Mammary epithelial cell (primary cell): ENCODE measurements around the gene SIRPA.

Experiments used
- CTCF ChIP-seq, 2 donors: IDR thresholded peaks in 1 of 2; conservative IDR thresholded peaks in 1 of 2; 2 replicates each; pipeline ENCODE4 v1.5.1; 2011 to 2012; ENCODE audit warnings: inconsistent platforms in 2 of 2, low read length in 2 of 2, mild to moderate bottlenecking in 2 of 2, control low read depth in 1 of 2, low read depth in 1 of 2; ENCODE audit not compliant: insufficient read depth in 1 of 2; ENCODE audit errors: extremely low read depth in 1 of 2
- EZH2 ChIP-seq: IDR thresholded peaks from 2 replicates; pipeline ENCODE4 v1.6.1; 2012; ENCODE audit warnings: low read length, inconsistent platforms, borderline replicate concordance

DNA sequence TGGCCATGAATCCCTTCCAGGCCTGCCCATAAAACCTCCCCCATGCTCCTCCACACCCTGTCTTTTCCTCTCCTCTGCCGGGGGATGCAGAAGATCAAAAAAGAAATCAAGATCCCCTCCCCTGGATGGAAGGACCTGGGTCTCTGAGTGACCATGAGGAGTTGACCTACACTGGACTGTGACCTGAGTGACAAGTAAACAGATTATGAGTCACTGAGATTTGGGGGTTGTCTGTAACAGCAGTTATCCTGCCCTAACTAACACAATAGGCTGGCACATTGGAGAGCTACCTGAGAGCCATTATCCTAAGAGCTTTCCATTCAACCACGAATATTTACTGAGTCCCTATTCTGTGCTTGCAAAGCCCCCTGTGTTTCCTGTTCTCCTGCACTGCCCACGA, 28.4 kb upstream of the SIRPA start:
- TF ChIP-seq CTCF (conservative IDR thresholded peaks at IDR 0.05 in 1 of 2, IDR thresholded peaks at IDR 0.05 in 1 of 2; ENCODE audit: extremely low read depth in 1 of 2, insufficient read depth in 1 of 2, low read depth in 1 of 2, low read length in 2 of 2) (no peak), EZH2 (no peak)
